HL-60 (cell line): Measurements from ENCODE around the gene GLA.

Experiments used
- DNase-seq, 2 experiments: peaks; one replicate each; pipeline ENCODE4 v3.0.0-alpha.2; 2010 to 2020; ENCODE audit warnings: low read depth in 1 of 2, low spot score in 1 of 2
- H3K27ac ChIP-seq: fragments of 250-450 bp; sonication (Bioruptor Pico); replicated peaks from 2 replicates; pipeline ENCODE4 v1.5.1; 2020; ENCODE audit warnings: mild to moderate bottlenecking, moderate library complexity
- H3K27me3 ChIP-seq: fragments of 250-450 bp; sonication (Bioruptor Pico); 2 replicates; pipeline ENCODE4 v1.5.1; 2021; ENCODE audit warnings: mild to moderate bottlenecking, moderate library complexity; ENCODE audit not compliant: insufficient read depth, poor library complexity, severe bottlenecking
- H3K4me3 ChIP-seq: replicated peaks from 2 replicates; pipeline ENCODE4 v1.5.1; 2011; ENCODE audit warnings: mild to moderate bottlenecking, control low read depth, low read length; ENCODE audit not compliant: insufficient read depth
- CTCF ChIP-seq: IDR thresholded peaks from one replicate; pipeline ENCODE4 v1.5.1; 2011; ENCODE audit warnings: low read length, control low read depth, inconsistent platforms; ENCODE audit not compliant: insufficient read depth
- GABPA ChIP-seq: IDR thresholded peaks from 2 replicates; pipeline ENCODE4 v1.6.1; 2012; ENCODE audit warnings: low read depth
- POLR2AphosphoS5 ChIP-seq: IDR thresholded peaks from 2 replicates; pipeline ENCODE4 v1.6.1; 2012; ENCODE audit warnings: low read depth
- REST ChIP-seq: IDR thresholded peaks from 2 replicates; pipeline ENCODE4 v1.6.1; 2012; ENCODE audit warnings: low read depth; ENCODE audit not compliant: insufficient replicate concordance
- SPI1 ChIP-seq: IDR thresholded peaks from 2 replicates; pipeline ENCODE4 v1.6.1; 2012; ENCODE audit warnings: low read depth, mild to moderate bottlenecking, borderline replicate concordance

The GLA gene

GRCh38 chrX:101398694-101399093, 9.0 kb downstream of the GLA start:
- H3K27ac ChIP-seq = no peak overlapping the region
- no peaks in the 10 kb centered on the region for H3K27me3 ChIP-seq
- TF ChIP-seq REST (no peak), GABPA (no peak), CTCF (no peak), SPI1 (no peak), POLR2AphosphoS5 (no peak)
- no peak overlapping the region for H3K4me3 ChIP-seq
- DNase-seq = no peak

- Histone ChIP-seq H3K27me3 (no peaks in the 10 kb centered on the region), H3K27ac (no peak overlapping the region), H3K4me3 (no peak overlapping the region)
- TF ChIP-seq REST (no peak), POLR2AphosphoS5 (no peak), GABPA (no peak), CTCF (no peak), SPI1 (no peak)
- no peak for DNase-seq
These were observed 9.9 kb downstream of the GLA start for GRCh38 chrX:101397779-101398178.

GRCh38 chrX:101395789-101396188, 11.9 kb downstream of the GLA start:
- no peak; the same call in 1 of the 2 replicates for TF ChIP-seq POLR2AphosphoS5
- Histone ChIP-seq H3K27ac (peak overlapping the region; percentile 58), H3K4me3 (no peak overlapping the region), H3K27me3 (no peaks in the 10 kb centered on the region)
- DNase-seq = peak; percentile 33 to 59

GRCh38 chrX:101394372-101394771, 13.4 kb downstream of the GLA start:
- Histone ChIP-seq H3K27ac (no peak overlapping the region; the same call in 1 of the 2 replicates), H3K4me3 (no peak overlapping the region), H3K27me3 (no peaks in the 10 kb centered on the region)
- DNase-seq = no peak
- TF ChIP-seq POLR2AphosphoS5 (peak; percentile 8; the same call in 1 of the 2 replicates), GABPA (no peak)

GRCh38 chrX:101393530-101394305, 14.0 kb downstream of the GLA start:
- H3K4me3 ChIP-seq = no peak overlapping the region
- H3K27ac ChIP-seq = peak overlapping the region; percentile 35
- no peak for DNase-seq
- no peak for TF ChIP-seq GABPA
- peak; percentile 28; the same call in 1 of the 2 replicates for TF ChIP-seq POLR2AphosphoS5
- no peak for TF ChIP-seq REST
- no peak for TF ChIP-seq SPI1
- H3K27me3 ChIP-seq = no peaks in the 10 kb centered on the region
